GM23338 (cell line): ENCODE data around the gene SETBP1. TPM values are rescaled to one million over a fixed set of nuclear protein-coding genes. Genes with fewer than 3 reads are reported as not detected.

Experiments
- ATAC-seq: fragments of 200-7000 bp; cut with Tn5 transposase; 3 replicates; pipeline ENCODE4 v1.9.1; 2020
- DNase-seq: peaks from one replicate; pipeline ENCODE4 v3.0.0-alpha.2; 2015; ENCODE audit warnings: low spot score
- H2AFZ ChIP-seq: fragments of 200-600 bp; sonication (generic); 2 replicates; pipeline ENCODE4 v1.8.0; 2016; ENCODE audit warnings: antibody characterized with exemption, mild to moderate bottlenecking, moderate library complexity
- H3F3A ChIP-seq: fragments of 200-600 bp; sonication (generic); replicated peaks from 2 replicates; pipeline ENCODE4 v1.8.0; 2017; ENCODE audit warnings: antibody characterized with exemption, mixed run types, low read depth
- H3K27ac ChIP-seq: fragments of 200-600 bp; sonication (generic); 2 replicates; pipeline ENCODE4 v1.6.1; 2016; ENCODE audit warnings: low read depth
- H3K27me3 ChIP-seq: fragments of 200-600 bp; sonication (generic); 2 replicates; pipeline ENCODE4 v1.8.0; 2016; ENCODE audit warnings: mild to moderate bottlenecking, mixed run types, moderate library complexity; ENCODE audit not compliant: insufficient read depth
- H3K36me3 ChIP-seq: fragments of 200-600 bp; sonication (generic); 2 replicates; pipeline ENCODE4 v1.8.0; 2016; ENCODE audit warnings: mild to moderate bottlenecking; ENCODE audit not compliant: insufficient read depth
- H3K4me1 ChIP-seq: fragments of 200-600 bp; sonication (generic); 2 replicates; pipeline ENCODE4 v1.8.0; 2016; ENCODE audit warnings: mild to moderate bottlenecking, moderate library complexity; ENCODE audit not compliant: insufficient read depth
- H3K4me2 ChIP-seq: fragments of 200-600 bp; sonication (generic); 2 replicates; pipeline ENCODE4 v1.7.1; 2017; ENCODE audit warnings: mixed run types
- H3K4me3 ChIP-seq: fragments of 200-600 bp; sonication (generic); 2 replicates; pipeline ENCODE4 v1.6.1; 2016; ENCODE audit warnings: mixed run types
- H3K79me2 ChIP-seq: fragments of 200-600 bp; sonication (generic); replicated peaks from 2 replicates; pipeline ENCODE4 v1.8.0; 2017; ENCODE audit warnings: mild to moderate bottlenecking; ENCODE audit not compliant: insufficient read depth
- H3K9me2 ChIP-seq: fragments of 200-600 bp; sonication (generic); 2 replicates; pipeline ENCODE4 v1.8.0; 2017; ENCODE audit not compliant: insufficient read depth
- H4K20me1 ChIP-seq: fragments of 200-600 bp; sonication (generic); replicated peaks from 2 replicates; pipeline ENCODE4 v1.8.0; 2017; ENCODE audit warnings: mild to moderate bottlenecking; ENCODE audit not compliant: insufficient read depth
- H3K27ac Mint-ChIP-seq: 2 replicates; pipeline ENCODE4 v1.8.0; 2020; ENCODE audit warnings: inconsistent platforms, mild to moderate bottlenecking, moderate library complexity, mixed read lengths
- H3K27me3 Mint-ChIP-seq: 3 replicates; pipeline ENCODE4 v1.8.0; 2022; ENCODE audit warnings: low read depth, mild to moderate bottlenecking, moderate library complexity, mixed read lengths, inconsistent platforms; ENCODE audit not compliant: insufficient read depth, poor library complexity
- H3K36me3 Mint-ChIP-seq: 3 replicates; pipeline ENCODE4 v1.8.0; 2021; ENCODE audit warnings: low read depth, mild to moderate bottlenecking, inconsistent platforms, moderate library complexity, mixed read lengths
- H3K4me1 Mint-ChIP-seq: 3 replicates; pipeline ENCODE4 v1.8.0; 2020; ENCODE audit warnings: mild to moderate bottlenecking, inconsistent platforms, mixed read lengths
- H3K4me3 Mint-ChIP-seq: 3 replicates; pipeline ENCODE4 v1.8.0; 2021; ENCODE audit warnings: moderate library complexity, mild to moderate bottlenecking, inconsistent platforms, mixed read lengths
- H3K9me3 Mint-ChIP-seq: 3 replicates; pipeline ENCODE4 v1.8.0; 2020; ENCODE audit warnings: moderate library complexity, mild to moderate bottlenecking, inconsistent platforms, mixed read lengths
- CREB1 ChIP-seq: fragments of 250-450 bp; sonication (Bioruptor Pico); IDR thresholded peaks from 2 replicates; pipeline ENCODE4 v1.5.0; 2020; ENCODE audit warnings: low read depth, mild to moderate bottlenecking, moderate library complexity
- EZH2 ChIP-seq: fragments of 200-600 bp; sonication (generic); IDR thresholded peaks from one replicate; pipeline ENCODE4 v1.8.0; 2017; ENCODE audit warnings: antibody characterized with exemption, mild to moderate bottlenecking, low read depth; ENCODE audit not compliant: unreplicated experiment
- EZH2phosphoT487 ChIP-seq: fragments of 200-600 bp; sonication (generic); IDR thresholded peaks from one replicate; pipeline ENCODE4 v1.8.1; 2018; ENCODE audit warnings: antibody characterized with exemption; ENCODE audit not compliant: unreplicated experiment
- JUNB ChIP-seq: IDR thresholded peaks from one replicate; pipeline ENCODE4 v1.6.1; 2016; ENCODE audit warnings: antibody characterized with exemption; ENCODE audit not compliant: unreplicated experiment
- NANOG ChIP-seq: IDR thresholded peaks from 2 replicates; pipeline ENCODE4 v1.6.1; 2016; ENCODE audit warnings: antibody characterized with exemption, borderline replicate concordance
- POLR2AphosphoS5 ChIP-seq: IDR thresholded peaks from 2 replicates; pipeline ENCODE4 v1.6.1; 2016; ENCODE audit warnings: antibody characterized with exemption, low read depth
- STAT1 ChIP-seq: IDR thresholded peaks from one replicate; pipeline ENCODE4 v1.6.1; 2016; ENCODE audit warnings: antibody characterized with exemption; ENCODE audit not compliant: unreplicated experiment
- ZNF114 ChIP-seq: fragments of 250-450 bp; sonication (Bioruptor Pico); IDR thresholded peaks from 2 replicates; pipeline ENCODE4 v1.5.0; 2020; ENCODE audit warnings: mild to moderate bottlenecking, moderate library complexity
- ZNF331 ChIP-seq: fragments of 250-450 bp; sonication (Bioruptor Pico); IDR thresholded peaks from 2 replicates; pipeline ENCODE4 v1.5.0; 2020; ENCODE audit warnings: low read depth, mild to moderate bottlenecking, moderate library complexity
- polyA plus RNA-seq: library from polyadenylated mRNA; unstranded; fragments of >200 nt; fragmentation: Nextera tagmentation; extraction: Ambion mirVana; gene quantifications from 2 replicates; pipeline ENCODE4 v1.2.1, GENCODE V29; 2016
- total RNA-seq: library from RNA; depleted of rRNA; stranded (reverse); fragments of >200 nt; shearing (Covaris generic); gene quantifications from 2 replicates; pipeline ENCODE4 v1.2.3, GENCODE V29; 2014
- TF ChIP-seq, protein P1 (sequence below): IDR thresholded peaks from one replicate; pipeline ENCODE4 v1.6.1; 2018; ENCODE audit warnings: antibody characterized with exemption; ENCODE audit not compliant: unreplicated experiment
- TF ChIP-seq, protein P2 (sequence below): fragments of 250-450 bp; sonication (Bioruptor Pico); IDR thresholded peaks from 2 replicates; pipeline ENCODE4 v1.5.0; 2020; ENCODE audit warnings: mild to moderate bottlenecking, moderate library complexity
- TF ChIP-seq, protein P3 (sequence below), 2 experiments: fragments of 200-600 bp in 1 of 2; sonication (generic) in 1 of 2; conservative IDR thresholded peaks; 2 replicates each; pipeline versions ENCODE4 v1.5.1 to v1.6.1; 2016 to 2017; ENCODE audit warnings: antibody characterized with exemption in 2 of 2, low read depth in 2 of 2, mild to moderate bottlenecking in 2 of 2, moderate library complexity in 1 of 2
- TF ChIP-seq, protein P4 (sequence below): IDR thresholded peaks from 2 replicates; pipeline ENCODE4 v1.6.1; 2016; ENCODE audit warnings: antibody characterized with exemption

SETBP1 gene
- total and polyA plus RNA-seq, 2 experiments from 2014 or later: 1.6 to 5.5 TPM

DNA sequence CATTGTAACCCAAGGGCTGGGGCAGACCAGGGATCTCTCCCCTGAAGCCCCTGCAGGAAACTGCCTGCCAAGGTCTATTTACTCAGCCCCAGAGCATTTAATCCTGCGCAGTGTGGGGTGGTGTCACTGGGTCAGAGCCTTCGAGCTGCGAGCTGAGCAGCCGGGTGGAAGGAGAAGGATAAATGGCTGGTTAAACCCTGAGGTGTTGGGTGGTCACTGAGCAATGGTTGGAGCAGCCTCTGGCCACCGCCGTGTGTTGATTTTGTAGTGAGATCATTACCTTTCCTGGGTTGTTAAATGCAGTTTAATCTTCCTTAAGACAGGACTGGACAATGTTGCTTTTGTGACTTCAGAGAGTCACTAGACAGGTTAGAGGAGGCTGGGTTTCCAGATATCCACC is 98.1 kb downstream of the SETBP1 start:
- no peak overlapping the region for H2AFZ ChIP-seq
- no peaks in the 10 kb centered on the region for H3K79me2 ChIP-seq
- Mint-ChIP-seq H3K9me3 (no peaks in the 10 kb centered on the region), H3K27ac (no peak overlapping the region; the same call in 1 of the 2 replicates), H3K4me1 (peaks cover 29% of the 10 kb centered on the region), H3K27me3 (peaks cover 9% of the 10 kb centered on the region), H3K36me3 (no peaks in the 10 kb centered on the region), H3K4me3 (no peak overlapping the region)
- no peak overlapping the region for H3K4me2 ChIP-seq
- peaks cover 4% of the 10 kb centered on the region; the same call in 1 of the 2 replicates for H3K4me1 ChIP-seq
- H3F3A ChIP-seq: no peaks in the 10 kb centered on the region
- H3K9me2 ChIP-seq: no peaks in the 10 kb centered on the region
- no peaks in the 10 kb centered on the region for H4K20me1 ChIP-seq
- no peaks in the 10 kb centered on the region for H3K27me3 ChIP-seq
- no peak overlapping the region for H3K27ac ChIP-seq
- TF ChIP-seq NANOG: no peak
- no peak for TF ChIP-seq POLR2AphosphoS5
- no peak for TF ChIP-seq EZH2
- TF ChIP-seq, protein P1, sequence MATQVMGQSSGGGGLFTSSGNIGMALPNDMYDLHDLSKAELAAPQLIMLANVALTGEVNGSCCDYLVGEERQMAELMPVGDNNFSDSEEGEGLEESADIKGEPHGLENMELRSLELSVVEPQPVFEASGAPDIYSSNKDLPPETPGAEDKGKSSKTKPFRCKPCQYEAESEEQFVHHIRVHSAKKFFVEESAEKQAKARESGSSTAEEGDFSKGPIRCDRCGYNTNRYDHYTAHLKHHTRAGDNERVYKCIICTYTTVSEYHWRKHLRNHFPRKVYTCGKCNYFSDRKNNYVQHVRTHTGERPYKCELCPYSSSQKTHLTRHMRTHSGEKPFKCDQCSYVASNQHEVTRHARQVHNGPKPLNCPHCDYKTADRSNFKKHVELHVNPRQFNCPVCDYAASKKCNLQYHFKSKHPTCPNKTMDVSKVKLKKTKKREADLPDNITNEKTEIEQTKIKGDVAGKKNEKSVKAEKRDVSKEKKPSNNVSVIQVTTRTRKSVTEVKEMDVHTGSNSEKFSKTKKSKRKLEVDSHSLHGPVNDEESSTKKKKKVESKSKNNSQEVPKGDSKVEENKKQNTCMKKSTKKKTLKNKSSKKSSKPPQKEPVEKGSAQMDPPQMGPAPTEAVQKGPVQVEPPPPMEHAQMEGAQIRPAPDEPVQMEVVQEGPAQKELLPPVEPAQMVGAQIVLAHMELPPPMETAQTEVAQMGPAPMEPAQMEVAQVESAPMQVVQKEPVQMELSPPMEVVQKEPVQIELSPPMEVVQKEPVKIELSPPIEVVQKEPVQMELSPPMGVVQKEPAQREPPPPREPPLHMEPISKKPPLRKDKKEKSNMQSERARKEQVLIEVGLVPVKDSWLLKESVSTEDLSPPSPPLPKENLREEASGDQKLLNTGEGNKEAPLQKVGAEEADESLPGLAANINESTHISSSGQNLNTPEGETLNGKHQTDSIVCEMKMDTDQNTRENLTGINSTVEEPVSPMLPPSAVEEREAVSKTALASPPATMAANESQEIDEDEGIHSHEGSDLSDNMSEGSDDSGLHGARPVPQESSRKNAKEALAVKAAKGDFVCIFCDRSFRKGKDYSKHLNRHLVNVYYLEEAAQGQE: no peak
- no peak for TF ChIP-seq ZNF114 (CRISPR knock-in tag)
- TF ChIP-seq, protein P2, sequence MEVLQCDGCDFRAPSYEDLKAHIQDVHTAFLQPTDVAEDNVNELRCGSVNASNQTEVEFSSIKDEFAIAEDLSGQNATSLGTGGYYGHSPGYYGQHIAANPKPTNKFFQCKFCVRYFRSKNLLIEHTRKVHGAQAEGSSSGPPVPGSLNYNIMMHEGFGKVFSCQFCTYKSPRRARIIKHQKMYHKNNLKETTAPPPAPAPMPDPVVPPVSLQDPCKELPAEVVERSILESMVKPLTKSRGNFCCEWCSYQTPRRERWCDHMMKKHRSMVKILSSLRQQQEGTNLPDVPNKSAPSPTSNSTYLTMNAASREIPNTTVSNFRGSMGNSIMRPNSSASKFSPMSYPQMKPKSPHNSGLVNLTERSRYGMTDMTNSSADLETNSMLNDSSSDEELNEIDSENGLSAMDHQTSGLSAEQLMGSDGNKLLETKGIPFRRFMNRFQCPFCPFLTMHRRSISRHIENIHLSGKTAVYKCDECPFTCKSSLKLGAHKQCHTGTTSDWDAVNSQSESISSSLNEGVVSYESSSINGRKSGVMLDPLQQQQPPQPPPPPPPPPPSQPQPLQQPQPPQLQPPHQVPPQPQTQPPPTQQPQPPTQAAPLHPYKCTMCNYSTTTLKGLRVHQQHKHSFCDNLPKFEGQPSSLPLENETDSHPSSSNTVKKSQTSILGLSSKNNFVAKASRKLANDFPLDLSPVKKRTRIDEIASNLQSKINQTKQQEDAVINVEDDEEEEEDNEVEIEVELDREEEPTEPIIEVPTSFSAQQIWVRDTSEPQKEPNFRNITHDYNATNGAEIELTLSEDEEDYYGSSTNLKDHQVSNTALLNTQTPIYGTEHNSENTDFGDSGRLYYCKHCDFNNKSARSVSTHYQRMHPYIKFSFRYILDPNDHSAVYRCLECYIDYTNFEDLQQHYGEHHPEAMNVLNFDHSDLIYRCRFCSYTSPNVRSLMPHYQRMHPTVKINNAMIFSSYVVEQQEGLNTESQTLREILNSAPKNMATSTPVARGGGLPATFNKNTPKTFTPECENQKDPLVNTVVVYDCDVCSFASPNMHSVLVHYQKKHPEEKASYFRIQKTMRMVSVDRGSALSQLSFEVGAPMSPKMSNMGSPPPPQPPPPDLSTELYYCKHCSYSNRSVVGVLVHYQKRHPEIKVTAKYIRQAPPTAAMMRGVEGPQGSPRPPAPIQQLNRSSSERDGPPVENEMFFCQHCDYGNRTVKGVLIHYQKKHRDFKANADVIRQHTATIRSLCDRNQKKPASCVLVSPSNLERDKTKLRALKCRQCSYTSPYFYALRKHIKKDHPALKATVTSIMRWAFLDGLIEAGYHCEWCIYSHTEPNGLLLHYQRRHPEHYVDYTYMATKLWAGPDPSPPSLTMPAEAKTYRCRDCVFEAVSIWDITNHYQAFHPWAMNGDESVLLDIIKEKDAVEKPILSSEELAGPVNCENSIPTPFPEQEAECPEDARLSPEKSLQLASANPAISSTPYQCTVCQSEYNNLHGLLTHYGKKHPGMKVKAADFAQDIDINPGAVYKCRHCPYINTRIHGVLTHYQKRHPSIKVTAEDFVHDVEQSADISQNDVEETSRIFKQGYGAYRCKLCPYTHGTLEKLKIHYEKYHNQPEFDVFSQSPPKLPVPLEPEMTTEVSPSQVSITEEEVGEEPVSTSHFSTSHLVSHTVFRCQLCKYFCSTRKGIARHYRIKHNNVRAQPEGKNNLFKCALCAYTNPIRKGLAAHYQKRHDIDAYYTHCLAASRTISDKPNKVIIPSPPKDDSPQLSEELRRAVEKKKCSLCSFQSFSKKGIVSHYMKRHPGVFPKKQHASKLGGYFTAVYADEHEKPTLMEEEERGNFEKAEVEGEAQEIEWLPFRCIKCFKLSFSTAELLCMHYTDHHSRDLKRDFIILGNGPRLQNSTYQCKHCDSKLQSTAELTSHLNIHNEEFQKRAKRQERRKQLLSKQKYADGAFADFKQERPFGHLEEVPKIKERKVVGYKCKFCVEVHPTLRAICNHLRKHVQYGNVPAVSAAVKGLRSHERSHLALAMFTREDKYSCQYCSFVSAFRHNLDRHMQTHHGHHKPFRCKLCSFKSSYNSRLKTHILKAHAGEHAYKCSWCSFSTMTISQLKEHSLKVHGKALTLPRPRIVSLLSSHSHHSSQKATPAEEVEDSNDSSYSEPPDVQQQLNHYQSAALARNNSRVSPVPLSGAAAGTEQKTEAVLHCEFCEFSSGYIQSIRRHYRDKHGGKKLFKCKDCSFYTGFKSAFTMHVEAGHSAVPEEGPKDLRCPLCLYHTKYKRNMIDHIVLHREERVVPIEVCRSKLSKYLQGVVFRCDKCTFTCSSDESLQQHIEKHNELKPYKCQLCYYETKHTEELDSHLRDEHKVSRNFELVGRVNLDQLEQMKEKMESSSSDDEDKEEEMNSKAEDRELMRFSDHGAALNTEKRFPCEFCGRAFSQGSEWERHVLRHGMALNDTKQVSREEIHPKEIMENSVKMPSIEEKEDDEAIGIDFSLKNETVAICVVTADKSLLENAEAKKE: no peak
- no peak for TF ChIP-seq ZNF331 (CRISPR knock-in tag)
- TF ChIP-seq, protein P3, sequence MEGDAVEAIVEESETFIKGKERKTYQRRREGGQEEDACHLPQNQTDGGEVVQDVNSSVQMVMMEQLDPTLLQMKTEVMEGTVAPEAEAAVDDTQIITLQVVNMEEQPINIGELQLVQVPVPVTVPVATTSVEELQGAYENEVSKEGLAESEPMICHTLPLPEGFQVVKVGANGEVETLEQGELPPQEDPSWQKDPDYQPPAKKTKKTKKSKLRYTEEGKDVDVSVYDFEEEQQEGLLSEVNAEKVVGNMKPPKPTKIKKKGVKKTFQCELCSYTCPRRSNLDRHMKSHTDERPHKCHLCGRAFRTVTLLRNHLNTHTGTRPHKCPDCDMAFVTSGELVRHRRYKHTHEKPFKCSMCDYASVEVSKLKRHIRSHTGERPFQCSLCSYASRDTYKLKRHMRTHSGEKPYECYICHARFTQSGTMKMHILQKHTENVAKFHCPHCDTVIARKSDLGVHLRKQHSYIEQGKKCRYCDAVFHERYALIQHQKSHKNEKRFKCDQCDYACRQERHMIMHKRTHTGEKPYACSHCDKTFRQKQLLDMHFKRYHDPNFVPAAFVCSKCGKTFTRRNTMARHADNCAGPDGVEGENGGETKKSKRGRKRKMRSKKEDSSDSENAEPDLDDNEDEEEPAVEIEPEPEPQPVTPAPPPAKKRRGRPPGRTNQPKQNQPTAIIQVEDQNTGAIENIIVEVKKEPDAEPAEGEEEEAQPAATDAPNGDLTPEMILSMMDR (conservative IDR thresholded peaks at IDR 0.05; ENCODE audit: low read depth in 2 of 2): no peak
- TF ChIP-seq STAT1: no peak
- no peak for TF ChIP-seq EZH2phosphoT487
- TF ChIP-seq CREB1 (CRISPR knock-in tag): no peak
- no peak for TF ChIP-seq JUNB
- TF ChIP-seq, protein P4, sequence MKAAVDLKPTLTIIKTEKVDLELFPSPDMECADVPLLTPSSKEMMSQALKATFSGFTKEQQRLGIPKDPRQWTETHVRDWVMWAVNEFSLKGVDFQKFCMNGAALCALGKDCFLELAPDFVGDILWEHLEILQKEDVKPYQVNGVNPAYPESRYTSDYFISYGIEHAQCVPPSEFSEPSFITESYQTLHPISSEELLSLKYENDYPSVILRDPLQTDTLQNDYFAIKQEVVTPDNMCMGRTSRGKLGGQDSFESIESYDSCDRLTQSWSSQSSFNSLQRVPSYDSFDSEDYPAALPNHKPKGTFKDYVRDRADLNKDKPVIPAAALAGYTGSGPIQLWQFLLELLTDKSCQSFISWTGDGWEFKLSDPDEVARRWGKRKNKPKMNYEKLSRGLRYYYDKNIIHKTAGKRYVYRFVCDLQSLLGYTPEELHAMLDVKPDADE: no peak
- H3K36me3 ChIP-seq: no peaks in the 10 kb centered on the region
- peak; percentile 59 for ATAC-seq
- no peak overlapping the region for H3K4me3 ChIP-seq
- DNase-seq: no peak
